EL (cell line): ENCODE measurements around the gene NOC4L.
"Not testable (repeated sequence)": the region's sequence is repeated elsewhere in the genome, so short reads cannot be mapped to it uniquely, and the experiment has no call there.

Experiments used
- DNase-seq: peaks from one replicate; pipeline ENCODE4 v3.0.0-alpha.2; 2016

The NOC4L gene

DNA sequence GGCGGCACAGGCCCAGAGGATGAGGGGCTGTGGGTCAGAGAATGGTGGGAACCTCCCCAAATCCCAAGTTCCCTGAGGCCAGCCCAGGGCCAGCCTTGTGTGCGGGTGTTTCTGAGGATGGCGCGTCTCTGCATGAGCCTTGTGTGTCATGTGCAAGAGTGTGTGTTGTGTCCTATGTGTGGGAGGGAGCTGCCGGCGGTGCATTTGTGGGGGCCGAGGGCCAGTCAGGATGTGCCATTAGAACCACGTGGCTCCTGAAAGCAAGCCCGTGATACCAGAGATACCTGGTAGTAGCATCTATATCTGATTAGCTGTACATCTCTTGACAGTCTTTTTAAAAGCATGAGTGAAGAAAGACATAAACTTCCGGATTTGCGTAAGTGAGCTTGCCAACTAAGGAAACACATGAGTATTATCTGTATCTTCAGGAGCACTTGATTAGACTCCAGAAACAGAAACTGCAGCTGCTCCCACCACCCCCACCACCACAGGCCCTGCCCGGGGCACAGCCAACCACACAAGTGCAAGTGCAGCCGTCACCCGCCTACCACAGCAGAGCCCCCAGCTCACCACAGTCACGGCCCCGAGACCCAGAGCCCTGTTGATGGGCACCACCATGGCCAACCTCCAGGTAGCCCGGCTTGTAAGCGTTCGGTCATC is 19.4 kb upstream of the NOC4L start:
- no peak for DNase-seq

DNA sequence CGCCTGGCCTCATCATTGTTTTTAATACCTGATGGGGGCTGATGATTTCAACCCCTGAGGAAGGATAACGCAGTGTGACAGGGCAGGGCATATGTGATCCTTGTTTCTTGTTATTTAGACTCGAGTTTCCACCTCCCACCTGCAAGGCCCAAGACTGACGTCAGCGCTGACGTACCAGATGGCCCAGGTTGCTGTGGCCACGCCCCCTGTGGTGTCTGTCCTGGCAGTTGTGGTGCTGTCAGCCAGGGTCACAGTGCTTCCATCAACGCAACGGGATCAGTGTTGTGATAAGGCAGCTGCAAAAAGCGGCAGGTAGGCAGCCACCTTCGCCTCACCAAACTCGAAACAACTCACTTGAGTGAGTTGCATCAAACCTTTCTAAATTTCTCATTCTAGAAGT is 18.5 kb upstream of the NOC4L start:
- DNase-seq = no peak

DNA sequence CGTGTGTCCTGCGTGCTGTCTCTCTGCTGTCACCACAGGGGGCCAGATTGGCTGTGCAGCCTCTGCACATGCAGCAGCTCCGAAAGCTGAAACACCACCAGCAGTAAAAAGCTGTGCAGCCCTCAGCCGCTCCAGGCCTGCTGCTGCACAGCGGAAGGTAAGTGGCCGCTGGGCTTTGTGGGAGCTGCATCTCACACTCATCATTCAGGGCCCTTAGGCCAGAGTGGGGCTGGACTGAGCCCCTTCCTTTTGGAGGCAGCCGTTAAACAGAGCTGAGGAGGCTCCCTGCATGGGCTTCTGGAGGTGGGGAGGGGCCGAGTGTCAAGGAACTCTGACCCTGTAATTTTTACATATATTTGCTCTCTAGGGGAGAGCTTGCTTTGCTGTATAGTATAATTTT is 17.2 kb upstream of the NOC4L start:
- no peak for DNase-seq

DNA sequence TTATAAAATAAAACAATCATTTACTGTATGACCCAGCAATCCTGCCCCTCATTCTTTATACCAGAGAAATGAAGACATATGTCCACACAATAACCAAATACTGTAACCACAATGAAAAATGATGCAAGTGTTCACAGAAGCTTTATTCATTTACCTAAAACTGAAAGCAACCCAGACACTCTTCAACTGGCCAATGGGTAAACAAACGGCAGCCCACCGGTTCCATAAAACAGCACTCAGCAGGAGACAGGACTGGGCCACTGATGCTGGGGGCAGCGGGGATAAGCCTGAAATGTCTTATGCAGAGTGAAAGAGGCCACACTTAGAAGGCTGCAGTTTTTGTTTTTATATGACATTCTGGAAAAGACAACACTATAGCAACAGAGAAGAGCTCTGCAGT is 15.2 kb upstream of the NOC4L start:
- no peak for DNase-seq

DNA sequence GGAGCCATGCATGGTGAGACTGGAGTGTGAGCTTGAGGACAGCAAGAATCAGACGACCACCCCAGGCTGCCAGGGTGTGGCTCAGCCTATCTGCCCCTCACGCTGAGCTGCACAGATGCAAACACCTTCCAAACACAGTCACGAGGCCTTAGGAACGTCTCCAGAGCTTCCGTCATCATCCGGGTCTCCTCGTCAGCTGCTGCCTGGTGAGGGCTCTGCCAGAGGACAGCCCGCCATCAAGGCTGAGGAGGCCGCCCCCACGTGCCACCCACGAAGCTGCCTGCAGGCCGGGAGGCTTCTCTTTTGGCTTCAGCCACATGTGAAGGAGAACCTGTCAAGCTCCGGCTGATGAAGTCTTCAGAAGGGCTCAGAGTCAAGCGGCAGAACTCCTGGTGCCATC is 13.6 kb upstream of the NOC4L start:
- DNase-seq = no peak

DNA sequence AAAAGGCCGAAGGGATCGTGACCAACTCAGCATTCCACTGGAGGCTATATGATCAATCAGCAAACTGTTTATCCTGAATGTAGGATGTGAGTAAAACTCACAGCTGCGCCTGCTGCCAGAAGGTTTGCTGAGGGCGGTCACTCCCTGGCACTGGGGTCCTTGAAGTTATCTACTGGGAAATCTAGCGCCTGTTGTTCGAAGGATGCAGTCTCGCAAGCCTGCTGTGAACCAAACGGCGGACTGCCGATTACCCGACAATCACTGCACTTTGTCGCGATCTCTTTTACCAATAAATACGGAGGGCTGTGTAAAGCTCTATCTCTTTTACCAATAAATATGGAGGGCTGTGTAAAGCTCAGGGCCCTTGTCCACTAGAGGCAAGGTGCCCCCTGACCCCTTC is 13.0 kb upstream of the NOC4L start:
- no peak for DNase-seq

DNA sequence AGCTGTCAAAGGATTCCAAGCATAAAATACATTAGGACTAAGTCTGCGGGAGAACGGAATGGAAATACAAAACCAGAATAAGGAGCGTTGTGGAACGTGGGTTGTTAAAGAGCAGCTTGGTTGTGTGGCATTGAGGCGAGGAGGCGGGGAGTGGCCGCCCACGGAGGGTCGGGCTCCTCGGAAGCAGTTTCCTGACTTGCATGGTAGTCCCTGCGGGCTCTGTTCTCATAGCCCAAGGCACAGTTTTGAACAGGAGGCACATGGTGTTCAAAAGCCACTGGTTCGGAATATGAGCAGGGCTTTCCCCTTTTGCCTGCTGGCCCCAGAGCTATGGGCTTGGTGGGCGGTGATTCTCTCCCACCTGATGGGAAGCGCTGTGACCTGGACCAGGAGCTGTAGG is 12.3 kb upstream of the NOC4L start:
- no peak for DNase-seq

DNA sequence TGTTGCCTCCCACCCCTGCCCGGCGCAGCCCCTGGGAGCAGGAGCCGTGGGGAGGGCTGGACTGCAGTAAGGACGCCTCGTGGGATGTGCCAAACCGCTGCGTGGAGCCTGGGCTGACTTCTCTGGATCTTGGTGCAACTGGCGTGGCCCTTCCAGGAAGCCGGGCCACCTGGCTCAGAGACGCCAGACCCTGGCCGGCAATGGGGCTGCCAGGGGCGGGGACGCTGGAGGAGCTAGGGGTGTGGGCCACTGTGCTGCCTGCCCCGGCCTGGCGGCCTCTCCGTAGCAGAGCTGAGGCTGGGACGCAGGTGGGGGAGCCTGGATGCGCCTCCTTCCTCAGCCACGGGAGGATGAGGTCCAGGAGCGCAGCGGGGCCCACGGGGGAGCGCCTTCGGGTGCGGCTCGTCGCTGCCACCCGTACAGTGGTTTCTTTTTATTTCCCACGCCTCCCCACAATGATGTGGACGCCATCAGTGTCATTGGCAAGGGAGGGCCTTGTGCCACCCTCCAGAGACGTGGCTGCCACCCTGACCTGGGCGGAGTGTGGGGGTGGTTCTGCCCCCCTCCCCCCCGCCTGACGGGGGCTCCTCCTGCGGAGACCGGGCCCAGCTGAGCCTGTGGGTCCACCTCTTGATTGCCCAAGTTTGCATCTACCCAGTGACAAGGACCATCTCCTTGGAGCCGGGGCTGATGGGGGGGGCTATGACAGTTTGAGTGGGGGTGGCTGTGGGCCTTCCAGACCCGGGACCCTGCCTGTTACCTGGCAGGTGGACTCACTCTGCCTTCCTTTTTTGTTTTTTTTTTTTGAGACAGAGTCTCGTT is 11.4 kb upstream of the NOC4L start:
- DNase-seq = no peak

DNA sequence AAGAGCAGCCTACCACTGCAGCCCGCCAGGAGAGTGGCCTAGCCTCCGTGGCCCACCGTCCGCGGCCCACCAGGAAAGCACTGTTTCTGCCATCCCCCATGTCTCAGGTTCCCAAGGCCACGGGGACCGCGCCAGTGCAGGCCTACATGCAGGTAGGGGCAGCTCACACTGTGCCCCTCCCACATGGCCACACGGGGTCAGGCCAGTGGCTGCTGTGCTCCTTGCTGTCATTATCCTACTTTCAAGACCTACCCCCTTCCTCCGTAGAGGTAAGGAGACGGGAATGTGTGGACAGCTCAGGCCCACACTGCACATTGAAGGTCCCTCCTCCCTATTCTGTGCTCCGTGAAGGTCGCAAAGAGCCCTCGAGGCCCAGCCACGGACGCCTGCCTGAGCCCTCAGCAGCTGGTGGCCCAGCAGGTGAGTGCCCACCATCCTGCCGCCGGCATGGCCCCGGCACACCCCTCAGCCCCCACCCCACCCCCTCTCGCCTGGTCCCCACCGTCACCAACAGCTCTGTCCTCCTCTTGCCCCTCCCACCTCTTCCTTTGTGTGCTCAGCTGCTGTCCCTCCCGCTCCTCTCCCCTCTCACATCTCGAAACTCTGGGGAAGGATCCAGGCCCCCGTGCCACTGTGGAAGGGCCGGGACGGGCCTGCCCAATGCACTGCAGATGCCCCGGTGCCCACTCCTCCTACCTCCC is 10.2 kb upstream of the NOC4L start:
- DNase-seq = no peak

DNA sequence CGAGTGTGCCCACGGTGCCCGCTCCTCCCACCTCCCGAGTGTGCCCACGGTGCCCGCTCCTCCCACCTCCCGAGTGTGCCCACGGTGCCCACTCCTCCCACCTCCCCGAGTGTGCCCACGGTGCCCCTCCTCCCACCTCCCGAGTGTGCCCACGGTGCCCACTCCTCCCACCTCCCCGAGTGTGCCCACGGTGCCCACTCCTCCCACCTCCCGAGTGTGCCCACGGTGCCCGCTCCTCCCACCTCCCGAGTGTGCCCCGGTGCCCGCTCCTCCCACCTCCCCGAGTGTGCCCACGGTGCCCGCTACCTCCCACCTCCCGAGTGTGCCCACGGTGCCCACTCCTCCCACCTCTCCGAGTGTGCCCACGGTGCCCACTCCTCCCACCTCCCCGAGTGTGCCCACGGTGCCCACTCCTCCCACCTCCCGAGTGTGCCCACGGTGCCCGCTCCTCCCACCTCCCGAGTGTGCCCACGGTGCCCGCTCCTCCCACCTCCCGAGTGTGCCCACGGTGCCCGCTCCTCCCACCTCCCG is 9.5 kb upstream of the NOC4L start:
- not testable (repeated sequence) for DNase-seq

DNA sequence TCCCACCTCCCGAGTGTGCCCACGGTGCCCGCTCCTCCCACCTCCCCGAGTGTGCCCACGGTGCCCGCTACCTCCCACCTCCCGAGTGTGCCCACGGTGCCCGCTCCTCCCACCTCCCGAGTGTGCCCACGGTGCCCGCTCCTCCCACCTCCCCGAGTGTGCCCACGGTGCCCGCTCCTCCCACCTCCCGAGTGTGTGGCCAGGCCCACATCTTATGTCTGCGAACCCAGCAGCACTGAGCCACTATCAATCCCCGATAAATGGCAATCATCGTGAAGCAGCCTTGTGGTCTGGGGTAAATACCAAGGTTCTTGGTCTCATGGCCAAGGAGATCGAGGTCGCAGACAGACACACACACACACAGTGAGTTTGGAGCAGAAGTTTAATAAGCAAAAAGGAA is 8.0 kb upstream of the NOC4L start:
- DNase-seq = not testable (repeated sequence)

DNA sequence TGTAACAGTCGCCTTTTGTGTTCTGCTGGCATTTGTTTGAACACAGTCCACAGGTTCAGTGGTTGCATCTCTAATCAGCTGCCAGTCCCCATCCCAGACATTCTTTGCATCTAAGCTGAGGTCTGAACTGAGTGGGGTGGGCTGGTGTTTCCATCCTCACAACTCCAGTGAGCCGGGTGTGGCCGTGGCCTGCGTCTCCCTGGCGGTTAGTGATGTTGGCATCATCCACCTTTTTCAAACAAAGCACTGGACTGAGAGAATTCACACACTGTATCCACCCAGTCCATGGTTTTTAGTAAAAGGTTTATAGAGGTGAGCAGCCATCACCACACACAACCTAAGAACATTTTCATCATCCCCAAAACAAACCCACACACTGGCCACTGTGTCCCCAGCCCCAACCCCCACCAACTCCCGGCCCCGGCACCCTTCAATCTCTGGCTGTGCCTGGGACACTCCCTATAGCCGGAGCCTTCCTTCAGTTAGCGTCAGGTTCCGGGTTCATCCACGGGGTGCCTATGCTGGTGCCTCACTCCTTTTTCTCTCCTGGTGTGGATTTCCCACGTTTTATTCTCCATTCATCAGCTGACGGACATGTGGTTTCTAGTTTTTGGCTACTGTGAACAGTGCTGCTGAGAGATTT is 6.7 kb upstream of the NOC4L start:
- DNase-seq = no peak

DNA sequence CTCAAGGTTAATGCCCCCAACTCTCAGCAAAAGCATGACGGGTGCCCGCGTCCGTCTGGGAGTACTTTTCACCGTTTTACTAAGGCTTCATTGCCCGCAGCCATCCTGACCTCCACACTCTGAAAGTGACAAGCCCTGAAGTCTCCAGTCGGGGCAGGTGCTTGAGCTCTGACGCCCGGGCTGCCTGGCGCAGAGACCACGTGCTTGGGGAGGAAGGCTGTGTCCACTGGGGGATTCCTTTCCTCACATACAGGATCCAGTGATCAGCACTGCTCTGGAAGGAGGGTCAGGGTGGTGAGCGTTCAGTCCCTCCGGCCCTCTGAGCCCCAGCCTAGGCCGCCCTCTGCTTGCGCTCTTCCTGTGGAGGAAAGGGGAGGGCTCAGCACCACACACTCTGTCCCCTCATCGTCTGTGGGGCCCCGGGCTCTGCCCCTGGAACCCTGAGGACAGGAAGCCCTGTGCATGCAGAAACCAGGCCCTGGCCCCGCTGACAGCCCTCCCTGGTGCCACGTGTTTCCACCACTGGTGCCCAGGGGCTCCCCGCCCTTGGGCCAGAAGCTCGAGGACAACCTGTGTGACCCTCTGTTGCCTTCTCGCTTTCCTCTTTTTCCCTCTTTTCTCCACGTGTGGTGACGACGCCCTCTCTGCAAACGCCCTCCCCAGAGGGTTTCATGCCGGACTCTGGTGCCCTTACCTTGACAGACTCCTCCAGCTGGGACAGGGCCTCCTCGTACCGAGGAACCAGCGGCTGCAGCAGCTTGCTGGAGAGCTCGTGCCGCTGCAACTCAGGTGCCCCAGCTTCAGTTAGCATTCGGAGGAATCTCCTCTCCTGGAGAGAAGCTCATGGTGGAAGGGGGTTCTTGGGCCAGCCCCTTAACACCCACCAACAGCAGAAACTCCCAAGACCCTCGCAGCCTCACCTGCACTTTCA is 5.1 kb upstream of the NOC4L start:
- DNase-seq = no peak

DNA sequence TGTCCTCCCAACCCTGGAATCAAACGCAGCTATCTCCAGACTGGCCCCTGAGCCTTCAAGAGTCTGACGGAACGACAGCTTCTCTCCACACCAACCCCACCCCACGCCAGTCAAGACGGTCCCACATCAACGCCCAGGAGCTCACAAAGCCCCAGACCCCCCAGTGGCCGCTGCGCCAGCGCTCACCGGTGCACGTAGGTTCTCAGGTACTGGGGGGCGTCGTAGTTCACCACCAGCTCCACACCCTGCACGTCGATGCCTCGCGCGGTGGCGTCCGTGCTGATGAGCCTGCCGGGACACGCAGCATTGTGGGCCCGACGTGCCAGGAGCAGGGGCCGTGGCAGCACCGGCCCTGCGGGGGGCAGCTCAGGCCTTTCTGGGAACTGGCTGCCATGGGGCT is 4.3 kb upstream of the NOC4L start:
- DNase-seq = no peak

DNA sequence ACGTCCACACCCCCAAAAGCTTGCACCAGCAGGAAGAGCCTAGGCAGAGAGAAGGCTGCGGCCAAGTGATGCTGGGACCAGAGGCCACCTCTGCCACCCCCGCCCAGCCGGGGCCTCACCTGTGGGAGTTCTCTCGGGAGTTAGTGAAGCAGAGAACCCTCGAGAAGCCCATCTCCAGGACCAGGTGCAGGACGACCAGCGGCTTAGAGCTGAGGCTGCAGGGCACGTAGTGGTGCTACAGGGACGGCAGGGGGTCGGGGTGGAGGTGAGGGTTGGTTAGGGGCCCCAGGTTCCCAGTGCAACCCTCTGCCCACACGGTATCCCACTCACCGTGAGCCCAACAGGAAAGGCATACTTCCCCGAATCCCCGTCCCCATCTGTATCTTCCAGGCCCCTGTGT is 3.8 kb upstream of the NOC4L start:
- DNase-seq = no peak

DNA sequence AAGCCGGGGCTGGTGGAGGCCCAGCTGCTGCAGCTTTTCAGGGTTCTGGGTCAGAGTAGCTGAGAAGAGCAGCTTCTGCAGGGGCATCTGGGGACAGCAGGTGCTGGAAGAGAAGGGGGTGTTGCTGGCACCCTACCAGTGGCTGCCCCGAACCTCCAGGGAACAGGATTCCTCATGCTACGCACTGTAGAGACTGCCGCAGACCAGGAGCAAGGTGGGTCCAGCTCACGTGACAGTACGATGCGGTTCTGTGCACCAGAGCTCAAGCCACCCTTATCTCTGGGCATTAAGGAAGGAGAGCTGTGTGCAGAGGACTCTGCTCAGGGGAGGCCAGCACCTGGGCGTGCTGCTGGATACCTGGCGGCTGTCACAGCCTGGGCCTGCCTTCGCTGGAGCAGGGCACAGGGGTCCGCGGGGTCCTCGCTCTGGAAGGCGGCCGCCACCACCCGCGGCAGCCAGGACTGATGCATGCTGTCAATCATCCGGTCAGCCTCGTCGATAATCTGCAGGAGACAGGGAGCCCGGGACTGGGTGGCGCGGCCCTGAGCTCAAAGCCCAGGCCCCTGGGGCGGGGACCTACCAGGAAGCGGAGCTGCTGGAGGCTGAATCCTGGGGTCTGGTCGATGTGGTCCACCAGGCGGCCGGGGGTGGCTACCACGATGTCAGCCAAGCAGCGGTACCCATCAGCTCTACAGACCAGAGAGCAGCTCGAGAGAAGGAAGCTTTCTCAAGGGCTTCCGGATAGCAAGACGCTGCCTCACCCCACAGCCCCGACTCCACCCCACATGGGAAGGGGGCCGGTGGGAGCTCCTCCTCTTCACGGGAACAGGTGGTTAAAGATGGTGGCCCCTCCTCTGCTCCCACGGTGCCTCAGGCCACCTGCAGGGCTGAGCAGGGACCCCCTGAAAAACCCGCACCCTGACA is 3.1 kb upstream of the NOC4L start:
- DNase-seq = no peak

DNA sequence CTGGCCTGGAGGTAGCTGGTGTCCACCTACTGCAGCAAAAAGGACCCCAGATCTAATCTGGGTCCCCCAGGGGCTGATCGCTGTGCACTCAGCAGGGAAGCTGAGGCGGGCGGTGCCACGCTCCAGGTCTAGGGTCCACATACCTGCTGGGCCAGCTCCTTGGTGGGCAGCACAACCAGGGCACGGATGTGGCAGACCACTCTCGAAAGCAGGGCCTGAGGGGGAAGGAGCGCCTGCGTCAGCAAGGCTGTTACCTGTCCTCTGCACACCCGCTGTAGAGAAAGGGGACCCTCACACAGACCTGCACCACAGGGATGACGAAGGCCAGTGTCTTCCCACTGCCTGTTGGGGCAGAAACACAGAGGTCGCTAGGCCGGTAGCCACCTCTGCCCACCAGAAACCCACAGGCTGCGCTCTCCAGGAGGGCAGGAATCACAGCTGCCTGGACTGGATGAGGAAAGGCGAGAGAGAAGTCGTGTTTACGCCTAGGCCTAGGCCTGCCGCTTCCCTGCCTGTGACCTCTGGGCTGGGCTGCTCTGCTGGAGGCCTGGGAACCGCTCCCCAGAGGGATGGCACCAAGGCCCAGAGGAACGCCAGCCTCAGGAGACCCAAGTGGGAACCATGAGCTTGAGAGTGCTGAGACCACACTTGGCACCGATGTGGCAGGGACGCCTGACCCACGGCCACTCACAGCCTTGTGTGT is 2.1 kb upstream of the NOC4L start:
- no peak for DNase-seq

DNA sequence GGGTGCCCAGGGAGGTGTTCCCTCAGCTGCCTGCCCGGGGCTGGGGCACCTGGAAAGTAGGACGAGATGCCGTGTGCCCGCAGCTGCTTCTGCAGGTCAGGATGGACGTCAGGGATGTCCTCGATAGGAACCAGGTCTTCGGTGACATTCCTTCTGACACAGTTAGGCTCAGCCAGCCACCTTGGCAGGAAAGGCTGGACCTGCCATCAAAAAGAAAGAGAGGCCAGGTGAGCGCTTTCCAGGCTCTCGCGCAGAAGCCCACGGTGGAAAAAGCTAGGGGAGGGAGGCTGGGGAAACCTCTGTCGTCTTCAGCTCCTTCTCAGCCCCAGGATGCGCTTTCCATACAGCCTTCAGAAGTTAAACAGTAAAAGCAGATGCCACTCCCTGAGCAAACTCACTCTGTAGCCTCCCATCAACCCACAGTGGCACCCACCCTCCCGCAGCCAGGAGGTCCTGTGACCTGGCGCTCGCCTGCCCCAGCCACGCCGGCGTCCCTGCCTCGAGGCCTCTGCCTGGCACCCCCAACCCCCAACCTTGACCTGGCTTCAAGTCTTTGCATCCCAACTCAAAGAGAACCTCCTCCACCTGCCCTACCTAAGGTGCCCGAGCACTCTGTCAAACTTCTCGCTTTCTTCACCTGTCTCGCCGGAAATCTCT is 1.4 kb upstream of the NOC4L start:
- no peak for DNase-seq

DNA sequence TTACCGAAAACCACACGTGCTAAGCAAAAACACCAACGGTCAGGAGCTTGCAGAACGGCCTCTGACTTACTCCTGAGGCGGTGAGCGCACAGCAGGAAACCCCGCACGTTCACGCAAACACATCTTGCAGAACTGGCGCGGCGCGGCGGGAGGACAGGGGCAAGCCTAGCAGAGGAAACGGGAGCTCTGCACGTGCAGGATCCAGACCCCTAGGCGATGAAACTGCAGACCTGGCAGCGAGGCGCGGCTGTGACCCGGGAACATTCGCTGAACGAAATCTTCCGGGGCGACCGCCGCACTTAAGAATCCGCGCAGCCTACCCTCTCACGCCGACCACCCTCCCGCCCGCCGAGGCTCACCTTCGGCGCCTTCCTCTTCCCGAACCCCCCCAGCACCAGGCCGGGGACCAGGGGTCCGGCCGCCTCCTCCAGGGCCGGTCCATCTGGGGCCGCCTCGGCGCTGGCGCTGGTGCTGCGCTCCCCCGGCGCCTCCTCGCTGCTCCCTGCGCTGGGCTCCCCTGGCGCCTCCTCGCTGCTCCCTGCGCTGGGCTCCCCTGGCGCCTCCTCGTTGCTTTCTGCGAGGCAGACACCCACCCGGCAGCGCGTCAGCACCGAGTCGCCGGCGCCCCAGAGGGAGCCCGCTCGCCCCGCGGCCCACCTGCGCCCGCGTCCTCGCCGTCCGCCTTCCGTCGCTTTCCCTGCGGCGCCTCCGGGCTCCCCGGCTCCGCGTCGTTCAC is 753 bp upstream of the NOC4L start:
- no peak for DNase-seq
